ENCODE measurements around the gene PSG5. TPM values are rescaled to one million over a fixed set of nuclear protein-coding genes. Genes with fewer than 3 reads are reported as not detected.
"Not testable (repeated sequence)": the region's sequence is repeated elsewhere in the genome, so short reads cannot be mapped to it uniquely, and the experiment has no call there.

PSG5 gene
- total RNA-seq (2014; rRNA removed; shearing (Covaris generic); ENCODE audit: low replicate concordance), result not detected in 2 replicates

DNA sequence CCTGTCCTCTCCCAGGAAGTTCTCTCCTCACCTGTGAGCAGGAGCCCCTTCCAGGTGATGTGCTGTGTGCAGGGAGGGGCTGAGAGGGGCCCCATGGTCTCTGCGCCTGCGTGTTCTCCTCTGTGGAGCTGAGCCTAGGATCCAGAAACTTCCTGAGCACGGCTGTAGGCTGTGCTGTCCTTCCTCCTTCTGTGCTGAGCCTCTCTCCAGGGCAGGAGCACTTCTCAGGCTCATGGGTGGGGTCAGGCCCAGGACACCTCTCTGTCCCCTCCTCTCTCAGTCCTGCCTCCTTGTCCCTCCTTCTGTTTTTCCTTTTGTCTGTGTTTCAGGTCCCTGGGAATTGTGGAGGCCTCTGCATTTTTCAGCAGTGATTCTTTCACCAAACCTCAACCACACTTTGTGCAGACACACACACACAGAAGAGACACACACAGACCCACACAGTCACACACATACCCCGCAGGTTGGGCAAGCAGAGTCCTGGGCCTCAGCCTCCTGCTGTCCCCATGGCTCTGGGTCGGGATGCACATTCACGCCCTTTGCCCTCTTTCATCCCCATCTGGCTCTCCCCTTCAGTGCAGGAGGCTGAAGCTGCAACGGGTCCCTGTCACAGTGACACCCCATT is at the start of gene PSG5:
Gene PSG5 (minus strand): TSS at position 226 of the 625 bp plus-strand sequence. CDS start 131 bp downstream, at position 95.
- in situ Hi-C loops (cut with HindIII; ENCODE audit: low pct_unique_long_range_greater_than_20kb, low sequenced_read_pairs); DNase-seq (ENCODE audit: low read depth): not testable (repeated sequence)

DNA sequence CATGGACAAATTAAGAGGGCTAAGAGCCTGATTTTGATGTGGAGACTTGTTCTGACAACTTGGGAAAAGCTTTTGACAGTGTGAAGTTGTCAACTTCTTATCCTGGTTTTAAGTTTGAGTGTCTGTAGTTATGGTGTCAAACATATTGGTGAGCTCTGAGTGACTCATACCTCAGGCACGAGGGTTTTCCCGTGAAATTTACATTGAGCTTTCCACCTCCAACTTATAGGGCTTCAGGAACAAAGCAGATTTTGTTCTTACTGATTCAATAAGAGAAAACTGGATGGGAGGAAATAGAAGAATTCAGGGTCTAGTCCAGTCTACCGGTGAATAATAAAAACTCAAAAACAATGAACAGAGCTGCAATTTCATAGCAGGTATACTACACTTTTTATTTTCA is 49.4 kb upstream of the PSG5 start:
- peak; percentile 23 for DNase-seq (ENCODE audit: low read depth)
- in situ Hi-C loops (cut with HindIII; ENCODE audit: low pct_unique_long_range_greater_than_20kb, low sequenced_read_pairs), result not testable (repeated sequence)

DNA sequence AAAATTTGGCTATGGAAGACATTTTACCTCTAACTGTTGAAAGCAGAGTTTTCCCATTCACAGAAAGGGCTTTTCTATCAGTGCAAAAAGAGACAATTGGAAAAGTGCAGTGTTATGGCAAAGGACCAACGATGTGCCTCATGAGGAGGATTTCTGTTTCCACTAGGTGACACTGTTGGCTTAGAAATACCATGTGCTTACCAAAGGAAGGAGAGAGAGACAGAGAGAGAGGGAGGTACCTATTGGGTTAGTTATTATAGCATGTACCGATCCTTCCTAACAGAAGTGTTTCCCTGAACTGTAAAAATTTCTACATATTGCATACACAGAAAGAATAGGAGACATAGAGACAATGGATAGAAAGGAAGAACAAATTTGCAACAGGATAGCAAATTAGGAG is 43.0 kb upstream of the PSG5 start:
- DNase-seq (ENCODE audit: low read depth), result peak; percentile 72
- in situ Hi-C loops (cut with HindIII; ENCODE audit: low pct_unique_long_range_greater_than_20kb, low sequenced_read_pairs), result no loop called here

DNA sequence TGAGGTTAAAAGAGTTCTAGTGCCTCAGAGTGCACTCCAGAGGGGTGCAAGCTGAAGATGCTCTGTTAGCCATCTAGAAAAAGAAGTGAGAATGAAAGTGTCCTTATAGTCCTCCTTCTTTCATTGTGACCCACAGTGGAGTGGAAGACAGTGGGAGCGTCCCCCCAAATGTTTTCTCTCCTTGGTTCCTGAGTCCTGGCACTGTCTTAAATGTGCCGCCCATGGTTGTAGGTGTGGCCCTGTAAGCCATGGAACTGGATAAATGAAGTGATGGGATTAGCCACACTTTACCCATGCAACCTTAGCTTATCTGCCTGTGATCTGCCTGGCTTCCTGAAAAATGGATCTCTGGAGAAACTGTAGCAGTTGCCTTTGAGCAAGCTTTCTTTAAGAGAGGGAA is 42.4 kb upstream of the PSG5 start:
- in situ Hi-C loops (cut with HindIII; ENCODE audit: low pct_unique_long_range_greater_than_20kb, low sequenced_read_pairs), result not testable (repeated sequence)
- DNase-seq (ENCODE audit: low read depth), result peak; percentile 50

DNA sequence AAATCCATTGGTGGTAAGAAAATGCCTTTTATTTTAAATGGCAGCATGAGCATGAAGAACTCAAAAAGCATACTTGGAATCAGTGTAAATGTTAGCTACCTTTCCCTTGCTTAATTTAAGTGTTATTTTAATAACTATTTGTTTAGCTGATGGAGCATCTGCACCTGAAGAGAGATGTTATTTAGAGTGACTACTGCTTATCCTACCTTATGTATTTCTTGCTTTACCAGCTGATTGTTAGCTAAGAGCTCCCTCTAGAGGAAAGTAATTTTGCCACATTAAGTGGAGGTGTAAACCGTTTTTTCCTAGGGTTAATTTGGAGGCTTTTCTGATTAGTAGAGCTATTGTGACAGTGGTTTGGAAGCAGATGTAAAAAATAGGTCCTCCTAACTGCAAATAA is 40.6 kb upstream of the PSG5 start:
- in situ Hi-C loops (cut with HindIII; ENCODE audit: low pct_unique_long_range_greater_than_20kb, low sequenced_read_pairs), result not testable (repeated sequence)

DNA sequence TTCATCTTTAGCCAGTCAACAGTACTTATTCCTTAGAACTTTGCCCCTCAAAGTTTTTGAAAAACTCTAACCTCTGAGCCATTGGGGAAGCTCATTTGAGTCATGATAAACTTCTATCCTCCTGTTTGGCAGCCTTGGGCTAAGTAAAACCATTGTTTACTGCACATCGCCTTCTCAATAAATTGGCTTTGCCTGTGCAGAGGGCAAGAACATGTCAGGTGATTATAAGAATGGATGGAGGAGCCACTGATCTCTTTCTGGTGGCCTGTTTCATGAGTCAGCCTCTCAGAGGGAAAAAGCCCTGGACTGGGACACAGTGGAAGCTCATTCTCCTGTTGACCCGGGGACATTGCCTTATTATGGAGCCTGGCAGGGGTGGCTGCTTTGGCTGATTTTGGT is 38.5 kb upstream of the PSG5 start:
- in situ Hi-C loops (cut with HindIII; ENCODE audit: low pct_unique_long_range_greater_than_20kb, low sequenced_read_pairs), result no loop called here
- no peak for DNase-seq (ENCODE audit: low read depth)

More for the DNA sequence above, 40.6 kb upstream of the PSG5 start:
- DNase-seq (ENCODE audit: low read depth), result not testable (repeated sequence)

DNA sequence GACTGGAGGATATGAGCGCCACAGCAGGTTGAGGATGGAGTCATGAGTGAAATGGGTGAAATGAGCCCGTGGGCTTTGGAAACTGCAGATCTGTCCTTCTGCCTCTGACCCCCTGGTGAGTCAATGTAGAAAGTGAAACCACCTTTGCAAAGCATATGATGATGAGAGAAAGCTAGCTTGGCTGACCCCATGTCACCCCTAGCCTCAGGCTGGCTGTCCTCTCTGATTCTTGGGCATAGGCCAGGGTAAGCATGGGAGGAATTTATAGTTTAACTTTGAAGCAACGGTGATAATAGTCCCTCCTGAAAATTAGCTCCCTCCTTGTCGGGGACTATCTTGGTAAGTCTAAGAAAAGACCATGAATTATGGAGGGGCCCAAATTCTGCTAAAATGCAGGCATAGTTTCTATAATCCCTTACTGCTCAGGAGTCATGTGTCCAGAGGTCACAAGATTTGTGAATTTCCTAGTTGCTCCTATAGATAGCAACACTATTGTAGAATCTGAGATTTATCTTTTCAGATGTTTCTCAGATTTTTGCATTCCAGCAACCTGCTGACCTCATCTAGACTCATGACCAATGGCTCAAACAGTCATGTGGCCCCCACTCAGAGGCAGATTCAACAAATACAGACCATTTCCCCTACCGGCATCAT is 38.0 kb upstream of the PSG5 start:
- in situ Hi-C loops (cut with HindIII; ENCODE audit: low pct_unique_long_range_greater_than_20kb, low sequenced_read_pairs), result not testable (repeated sequence)
- DNase-seq (ENCODE audit: low read depth), result peak; percentile 51

DNA sequence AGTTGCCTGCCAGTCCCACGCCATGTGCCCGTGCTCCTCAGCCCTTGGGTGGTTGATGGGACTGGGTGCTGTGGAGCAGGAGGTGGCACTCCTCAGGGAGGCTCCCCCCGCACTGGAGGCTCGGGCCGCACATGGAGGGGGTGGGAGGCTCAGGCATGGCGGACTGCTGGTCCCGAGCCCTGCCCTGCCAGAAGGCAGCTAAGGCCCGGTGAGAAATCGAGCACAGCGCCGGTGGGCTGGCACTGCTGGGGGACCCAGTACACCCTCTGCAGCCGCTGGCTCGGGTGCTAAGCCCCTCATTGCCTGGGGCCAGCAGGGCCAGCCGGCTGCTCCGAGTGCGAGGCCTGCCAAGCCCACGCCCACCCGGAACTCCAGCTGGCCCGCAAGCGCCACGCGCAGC is 35.6 kb upstream of the PSG5 start:
- in situ Hi-C loops (cut with HindIII; ENCODE audit: low pct_unique_long_range_greater_than_20kb, low sequenced_read_pairs); DNase-seq (ENCODE audit: low read depth): not testable (repeated sequence)

DNA sequence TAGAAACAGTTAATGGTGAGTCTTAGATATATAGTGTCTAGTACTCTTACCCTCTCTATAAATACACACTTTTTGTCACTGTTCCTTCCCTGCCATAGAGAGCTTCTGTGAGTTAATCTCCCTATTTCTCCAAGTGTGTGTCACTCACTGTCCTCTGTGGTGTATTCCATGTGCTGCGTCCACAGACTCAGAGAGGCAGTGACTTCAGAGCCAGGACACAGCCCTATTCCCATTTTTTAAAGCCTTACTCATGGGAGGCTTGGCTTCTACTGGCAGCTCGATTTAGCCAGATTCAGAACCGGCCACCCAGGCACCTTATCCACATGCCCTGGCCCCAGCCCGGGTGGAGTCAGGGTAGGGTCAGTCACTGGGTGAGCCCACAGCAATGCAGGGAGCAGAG is 32.8 kb upstream of the PSG5 start:
- in situ Hi-C loops (cut with HindIII; ENCODE audit: low pct_unique_long_range_greater_than_20kb, low sequenced_read_pairs); DNase-seq (ENCODE audit: low read depth): not testable (repeated sequence)

DNA sequence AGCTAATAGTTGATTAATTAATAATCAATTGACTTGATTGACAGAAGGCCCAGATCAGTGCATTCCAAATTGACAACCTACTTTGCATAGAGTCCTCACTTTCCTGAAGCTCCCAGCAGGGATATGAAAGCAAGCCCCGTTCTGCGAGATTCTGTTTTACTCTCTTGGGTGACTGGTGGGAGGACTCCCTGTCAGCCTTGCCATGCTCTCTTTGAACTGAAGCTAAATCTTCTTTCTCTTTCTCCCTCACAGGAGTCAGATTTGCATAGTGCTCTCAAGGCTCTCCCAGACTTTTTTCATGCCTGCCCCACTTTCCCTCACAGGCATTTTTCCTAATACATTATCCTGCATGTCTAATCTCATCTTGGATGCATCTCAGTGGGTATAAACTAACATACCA is 29.5 kb upstream of the PSG5 start:
- DNase-seq (ENCODE audit: low read depth); in situ Hi-C loops (cut with HindIII; ENCODE audit: low pct_unique_long_range_greater_than_20kb, low sequenced_read_pairs): not testable (repeated sequence)

DNA sequence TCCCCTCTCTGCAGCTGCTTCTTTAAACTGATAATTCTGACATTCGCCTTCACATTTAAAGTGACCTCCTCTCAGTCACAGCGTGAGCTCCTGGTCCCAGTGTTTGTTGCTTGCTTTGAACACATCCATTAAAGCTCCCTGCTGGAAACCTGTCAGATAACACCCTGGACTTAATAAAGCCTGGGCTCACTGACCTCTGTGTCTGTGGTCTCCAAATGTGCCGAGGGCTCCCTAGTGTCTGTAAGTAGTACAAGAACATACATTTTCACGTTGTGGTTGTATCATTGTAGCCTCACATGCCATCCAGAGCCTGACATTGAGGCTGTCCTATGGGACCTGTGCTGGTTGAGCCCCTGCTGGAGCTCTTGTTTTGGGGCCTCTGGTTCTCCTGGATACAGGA is 21.7 kb upstream of the PSG5 start:
- in situ Hi-C loops (cut with HindIII; ENCODE audit: low pct_unique_long_range_greater_than_20kb, low sequenced_read_pairs), result no loop called here

DNA sequence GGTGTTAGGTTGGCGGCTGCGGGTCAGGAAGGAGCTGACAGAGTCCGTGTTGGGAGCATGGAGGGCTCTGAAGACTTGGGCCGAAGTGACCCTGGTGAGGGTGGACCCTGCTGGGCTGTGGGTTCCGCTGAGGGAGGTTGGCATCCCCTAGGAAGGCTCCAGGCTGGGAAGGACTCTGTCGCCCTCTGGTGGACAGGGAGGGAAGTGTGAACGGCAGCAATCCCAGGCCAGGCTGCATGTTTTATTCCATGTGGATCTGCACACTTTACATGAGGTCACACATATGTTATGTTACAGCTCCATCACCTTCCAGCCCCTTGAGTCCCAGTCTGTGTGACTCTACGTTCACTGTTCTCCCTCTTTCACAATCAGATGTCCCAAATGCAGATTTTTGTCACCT is 20.8 kb upstream of the PSG5 start:
- DNase-seq (ENCODE audit: low read depth); in situ Hi-C loops (cut with HindIII; ENCODE audit: low pct_unique_long_range_greater_than_20kb, low sequenced_read_pairs): not testable (repeated sequence)

More for the DNA sequence above, 21.7 kb upstream of the PSG5 start:
- DNase-seq (ENCODE audit: low read depth), result no peak

DNA sequence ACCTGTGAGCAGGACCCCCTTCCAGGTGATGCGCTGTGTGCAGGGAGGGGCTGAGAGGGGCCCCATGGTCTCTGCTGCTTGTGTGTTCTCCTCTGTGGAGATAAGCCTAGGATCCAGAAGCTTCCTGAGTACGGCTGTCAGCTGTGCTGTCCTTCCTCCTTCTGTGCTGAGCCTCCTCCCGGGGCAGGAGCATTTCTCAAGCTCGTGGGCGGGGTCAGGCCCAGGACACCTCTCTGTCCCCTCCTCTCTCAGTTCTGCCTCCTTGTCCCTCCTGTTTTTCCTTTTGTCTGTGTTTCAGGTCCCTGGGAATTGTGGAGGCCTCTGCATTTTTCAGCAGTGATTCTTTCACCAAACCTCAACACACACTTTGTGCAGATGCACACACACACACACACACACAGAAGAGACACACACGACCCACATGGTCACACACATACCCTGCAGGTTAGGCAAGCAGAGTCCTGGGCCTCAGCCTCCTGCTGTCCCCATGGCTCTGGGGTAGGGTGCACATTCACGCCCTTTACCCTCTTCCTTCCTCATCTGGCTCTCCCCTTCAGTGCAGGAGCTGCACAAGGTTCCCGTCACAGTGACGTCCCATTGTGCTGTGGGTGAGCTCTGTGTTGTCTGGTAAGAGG is 19.3 kb upstream of the PSG5 start, which contains the start of gene PSG4:
Gene PSG4 (minus strand): TSS at position 168 of the 635 bp plus-strand sequence. CDS start 102 bp downstream, at position 66.
- in situ Hi-C loops (cut with HindIII; ENCODE audit: low pct_unique_long_range_greater_than_20kb, low sequenced_read_pairs); DNase-seq (ENCODE audit: low read depth): not testable (repeated sequence)

DNA sequence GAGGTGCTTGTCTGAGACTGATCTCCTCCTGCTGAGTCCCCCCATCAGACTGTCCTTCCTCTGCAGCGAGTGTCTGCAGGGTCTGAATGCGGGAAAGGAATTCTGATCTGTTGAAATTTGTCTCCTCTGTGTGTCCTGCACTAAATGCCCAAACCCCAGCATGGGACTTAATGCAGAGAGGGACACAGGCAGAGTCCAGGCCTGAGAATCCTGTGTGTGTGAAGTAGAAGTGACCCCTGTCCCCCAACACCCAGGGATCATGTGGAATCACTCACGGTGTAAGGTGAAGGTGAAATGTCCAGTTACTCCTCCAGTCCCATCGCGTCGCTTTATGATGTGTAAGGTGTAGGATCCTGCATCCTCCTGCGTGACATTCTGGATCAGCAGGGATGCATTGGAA is 17.3 kb upstream of the PSG5 start:
- in situ Hi-C loops (cut with HindIII; ENCODE audit: low pct_unique_long_range_greater_than_20kb, low sequenced_read_pairs); DNase-seq (ENCODE audit: low read depth): not testable (repeated sequence)

DNA sequence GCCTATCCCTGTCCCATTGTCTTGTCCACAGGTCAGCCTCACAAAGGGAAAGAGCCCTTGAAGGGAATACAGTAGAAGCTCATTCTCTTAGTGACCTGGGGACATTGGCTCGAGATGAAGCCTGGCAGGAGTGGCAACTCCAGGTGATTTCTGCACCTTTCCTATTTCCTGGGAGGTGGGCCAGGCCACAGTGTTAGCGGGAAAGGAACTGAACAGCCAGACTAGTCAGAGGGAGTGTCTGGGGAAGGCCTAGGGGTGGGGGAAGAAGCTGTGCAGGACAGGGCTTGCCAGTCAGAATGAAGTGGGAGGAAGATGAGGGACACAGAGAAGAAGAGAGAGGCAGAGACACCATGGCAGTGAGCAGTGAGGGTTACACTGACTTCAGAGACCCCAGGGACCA is 15.6 kb upstream of the PSG5 start:
- DNase-seq (ENCODE audit: low read depth); in situ Hi-C loops (cut with HindIII; ENCODE audit: low pct_unique_long_range_greater_than_20kb, low sequenced_read_pairs): not testable (repeated sequence)

DNA sequence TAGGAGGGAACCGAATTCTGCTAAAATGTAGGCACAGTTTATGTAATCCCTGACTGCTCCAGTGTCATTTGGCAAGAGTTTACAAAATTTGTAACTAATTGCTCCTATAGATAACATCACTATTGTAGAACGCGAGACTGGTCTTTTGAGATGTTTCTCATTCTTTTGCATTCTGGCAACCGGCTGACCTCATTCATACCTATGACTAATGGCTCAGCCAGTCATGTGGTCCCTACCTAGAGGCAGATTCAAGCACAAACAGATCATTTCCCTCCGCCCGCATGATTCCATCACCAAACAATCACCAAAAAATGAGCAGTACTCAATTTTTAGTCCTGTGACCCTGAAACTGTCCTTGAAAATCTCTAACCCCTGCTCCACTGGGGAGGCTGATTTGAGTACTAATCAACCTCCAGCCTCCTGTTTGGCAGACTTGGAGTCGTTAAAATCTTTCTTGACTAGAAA is 15.0 kb upstream of the PSG5 start:
- in situ Hi-C loops (cut with HindIII; ENCODE audit: low pct_unique_long_range_greater_than_20kb, low sequenced_read_pairs), result not testable (repeated sequence)
- peak; percentile 77 for DNase-seq (ENCODE audit: low read depth)

DNA sequence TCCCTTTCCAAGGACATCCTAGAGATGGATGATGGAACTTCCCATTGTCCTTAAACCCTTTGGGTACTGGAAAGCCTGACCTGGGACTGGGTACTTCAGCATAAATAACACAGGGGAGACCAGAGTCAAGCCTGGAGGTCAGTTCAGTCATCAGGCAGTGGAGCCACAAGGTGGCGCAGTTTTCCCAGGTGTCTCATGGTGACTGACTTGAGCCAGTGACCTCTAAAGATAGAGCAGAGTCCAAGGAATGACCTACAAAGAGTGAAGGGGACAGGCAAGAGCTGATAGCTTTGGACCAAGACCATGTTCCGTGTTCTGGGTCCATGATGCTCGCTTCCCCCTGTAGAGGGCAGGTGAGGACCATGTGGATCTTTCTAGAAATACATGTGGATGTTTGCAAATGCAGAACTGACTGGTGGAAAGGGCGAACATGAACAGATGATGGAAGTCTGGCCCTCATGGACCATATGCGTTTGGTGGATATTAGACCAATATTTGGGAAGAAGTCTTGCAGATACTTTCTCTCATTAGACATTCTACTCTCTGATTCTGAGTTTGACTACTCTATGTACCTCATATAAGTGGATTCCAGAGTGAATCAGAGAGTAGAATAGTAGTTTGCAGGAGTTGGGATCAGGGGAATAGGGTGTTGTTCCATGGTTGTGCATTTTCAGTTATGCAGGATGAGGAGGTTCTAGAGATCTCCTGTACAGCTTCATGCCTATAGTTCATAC is 12.5 kb upstream of the PSG5 start:
- in situ Hi-C loops (cut with HindIII; ENCODE audit: low pct_unique_long_range_greater_than_20kb, low sequenced_read_pairs); DNase-seq (ENCODE audit: low read depth): not testable (repeated sequence)

DNA sequence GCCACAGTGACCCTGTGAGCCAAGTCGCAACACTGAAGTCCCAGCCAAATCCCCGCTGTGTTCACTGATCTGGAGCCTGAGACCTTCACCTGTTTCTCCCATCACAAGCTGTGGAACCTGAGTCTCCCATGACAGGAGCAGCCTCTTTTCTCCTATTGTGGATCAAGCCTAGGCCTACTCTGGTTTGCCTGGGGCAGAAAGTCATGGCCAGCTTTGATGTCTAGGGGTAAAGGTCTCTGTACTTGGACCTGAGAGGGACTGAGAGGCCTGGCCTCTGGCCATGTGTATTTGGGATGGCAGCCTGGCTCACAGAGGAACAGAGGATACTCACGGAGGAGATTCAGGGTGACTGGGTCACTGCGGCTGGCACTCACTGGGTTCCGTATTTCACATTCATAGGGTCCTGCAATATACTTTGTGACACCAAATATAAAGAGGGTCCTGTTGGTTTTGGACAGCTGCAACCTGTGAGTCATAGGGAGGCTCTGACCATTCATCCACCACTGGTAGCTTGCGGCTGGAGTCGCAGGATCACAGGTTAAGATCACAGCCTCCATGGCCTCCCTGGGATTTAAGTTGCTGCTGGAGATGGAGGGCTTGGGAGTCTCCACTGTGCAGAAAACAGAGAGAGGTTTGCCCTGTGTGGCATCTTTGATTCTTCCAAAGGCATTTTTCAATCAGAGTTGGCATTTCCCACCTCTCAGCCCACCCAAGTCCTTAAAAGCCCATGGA is 11.5 kb upstream of the PSG5 start:
- DNase-seq (ENCODE audit: low read depth); in situ Hi-C loops (cut with HindIII; ENCODE audit: low pct_unique_long_range_greater_than_20kb, low sequenced_read_pairs): not testable (repeated sequence)

All from Caki2 (cell line).